HG03571 (cell line): ENCODE measurements around the gene DFFA.

ENCODE experiments used
- ATAC-seq: cut with Tn5 transposase; IDR thresholded peaks from one replicate; pipeline ENCODE4 v1.9.1; 2021; ENCODE audit not compliant: unreplicated experiment

Gene DFFA

GRCh38 chr1:10472220-10473144, at the start of gene DFFA:
Gene DFFA, minus strand, starts transcription at chr1:10472529. Its CDS starts 71 bp downstream, at chr1:10472458.
- peak; percentile 75 for ATAC-seq

GRCh38 chr1:10521537-10522157, 49.3 kb upstream of the DFFA start:
- ATAC-seq, result no peak

- ATAC-seq, result no peak
Measured at GRCh38 chr1:10520952-10521351, 48.6 kb upstream of the DFFA start.

GRCh38 chr1:10520497-10520896, 48.2 kb upstream of the DFFA start:
- no peak for ATAC-seq

- no peak for ATAC-seq
Measured at GRCh38 chr1:10519016-10519417, 46.7 kb upstream of the DFFA start.

GRCh38 chr1:10517677-10517982, 45.3 kb upstream of the DFFA start:
- no peak for ATAC-seq

- no peak for ATAC-seq
Measured at GRCh38 chr1:10516925-10517676, 44.8 kb upstream of the DFFA start.

GRCh38 chr1:10515976-10516750, 43.8 kb upstream of the DFFA start:
- no peak for ATAC-seq

- no peak for ATAC-seq
Measured at GRCh38 chr1:10515301-10515975, 43.1 kb upstream of the DFFA start.

GRCh38 chr1:10514490-10515235, 42.3 kb upstream of the DFFA start:
- no peak for ATAC-seq

- no peak for ATAC-seq
Measured at GRCh38 chr1:10513199-10513598, 40.9 kb upstream of the DFFA start.

GRCh38 chr1:10511494-10511885, 39.2 kb upstream of the DFFA start:
- no peak for ATAC-seq

GRCh38 chr1:10510520-10511493, 38.5 kb upstream of the DFFA start:
- ATAC-seq, result peak; percentile 73

- ATAC-seq, result no peak
Measured at GRCh38 chr1:10509809-10510509, 37.6 kb upstream of the DFFA start.

- ATAC-seq, result no peak
Measured at GRCh38 chr1:10508511-10508951, 36.2 kb upstream of the DFFA start.

- no peak for ATAC-seq
Measured at GRCh38 chr1:10507111-10507879, 35.0 kb upstream of the DFFA start.

GRCh38 chr1:10506677-10507047, 34.3 kb upstream of the DFFA start:
- no peak for ATAC-seq
